HL-60/S4 (cell line): ENCODE measurements around the gene RUVBL2.
"Not testable (repeated sequence)": the region's sequence is repeated elsewhere in the genome, so short reads cannot be mapped to it uniquely, and the experiment has no call there.

ENCODE experiments used
- in situ Hi-C: fragments of 300-500 bp; cut with MboI; formaldehyde crosslinking; loops from 2 replicates; pipeline ENCODE4 v1.14.3; 2022; ENCODE audit warnings: low sequenced_read_pairs

RUVBL2 gene

DNA sequence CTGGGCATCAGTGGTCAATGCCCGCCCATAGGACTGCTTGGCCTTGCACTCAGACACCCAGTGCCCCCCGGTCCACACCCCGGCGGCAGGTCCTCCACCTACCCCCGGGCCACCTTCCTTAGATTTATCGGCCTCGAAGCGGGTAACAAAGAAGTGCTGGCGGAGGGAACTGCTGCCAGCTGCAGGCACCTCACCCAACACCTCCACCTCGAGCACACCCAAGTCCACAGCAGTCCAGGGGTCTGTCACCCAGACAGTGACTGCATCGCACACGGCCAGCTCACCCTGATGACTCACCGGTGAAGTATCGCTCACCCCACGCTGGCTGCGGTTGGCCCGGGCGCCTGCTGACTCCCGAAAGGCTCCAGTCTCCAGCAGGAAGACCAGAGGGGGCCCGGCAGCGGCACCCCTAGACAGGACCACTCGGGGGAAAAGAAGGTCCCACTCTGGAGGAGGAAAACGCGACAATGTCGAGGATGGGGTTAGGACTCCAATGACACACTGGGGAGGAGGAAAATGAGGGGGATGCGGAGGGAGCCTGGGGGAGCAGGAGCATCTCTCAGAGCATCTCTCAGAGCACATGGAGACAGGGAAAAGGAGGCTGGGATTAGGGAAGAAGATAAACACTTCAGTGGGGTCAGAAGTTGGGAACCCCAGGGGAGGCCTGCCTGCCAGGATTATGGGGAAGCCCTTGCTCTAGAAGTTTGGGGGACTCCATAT is 45.0 kb downstream of the RUVBL2 start:
- in situ Hi-C loops, result not testable (repeated sequence)

DNA sequence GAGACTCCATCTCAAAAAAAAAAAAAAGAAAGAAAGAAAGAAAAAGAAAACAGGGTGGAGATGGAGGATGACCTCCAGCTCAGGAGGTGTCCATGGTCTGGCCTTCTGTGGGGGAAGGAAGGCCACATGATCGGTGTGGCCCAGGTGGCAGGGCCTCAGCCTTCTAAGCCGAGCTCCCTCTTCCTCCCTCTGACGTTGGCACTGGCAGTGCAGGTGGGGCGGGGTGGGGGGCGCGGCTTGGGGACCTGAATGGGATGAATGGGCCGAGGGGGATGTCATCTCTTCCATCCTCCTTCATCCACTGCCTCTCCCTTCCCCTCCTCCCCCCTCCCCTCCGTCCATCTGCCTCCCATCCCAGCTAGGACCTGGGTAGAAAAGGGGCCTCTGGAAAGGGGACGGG is 46.0 kb downstream of the RUVBL2 start:
- in situ Hi-C loops, result not testable (repeated sequence)

DNA sequence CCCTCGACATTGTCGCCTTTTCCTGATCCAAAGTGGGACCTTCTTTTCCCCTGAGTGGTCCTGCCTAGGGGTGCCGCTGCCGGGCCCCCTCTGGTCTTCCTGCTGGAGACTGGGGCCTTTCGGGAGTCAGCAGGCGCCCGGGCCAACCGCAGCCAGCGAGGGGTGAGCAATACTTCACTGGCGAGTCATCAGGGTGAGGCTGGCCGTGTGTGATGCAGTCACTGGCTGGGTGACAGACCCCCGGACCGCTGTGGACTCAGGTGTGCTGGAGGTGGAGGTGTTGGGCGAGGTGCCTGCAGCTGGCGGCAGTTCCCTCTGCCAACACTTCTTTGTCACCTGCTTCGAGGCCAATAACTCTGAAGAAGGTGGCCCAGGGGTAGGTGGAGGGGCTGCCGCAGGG is 48.5 kb downstream of the RUVBL2 start:
- in situ Hi-C loops, result no loop called here

DNA sequence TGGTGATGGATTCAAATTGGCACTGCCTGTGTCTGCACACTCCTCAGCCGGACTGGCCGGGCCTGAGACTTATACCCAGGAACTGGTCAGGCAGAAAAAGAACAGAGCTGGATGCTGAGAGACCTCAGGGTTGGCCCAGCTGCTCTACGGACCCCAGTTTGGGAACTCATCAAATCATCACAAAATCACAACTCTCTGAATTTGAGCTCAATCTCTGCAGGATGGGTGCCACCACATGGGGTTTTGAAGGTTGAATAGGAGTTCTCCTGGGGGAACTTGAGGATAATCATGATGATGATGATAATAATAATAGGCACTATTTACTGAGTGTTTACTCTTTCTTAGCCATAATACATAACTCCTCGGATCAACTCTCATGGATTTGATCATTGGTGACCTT is 49.0 kb downstream of the RUVBL2 start:
- in situ Hi-C loops, result not testable (repeated sequence)

DNA sequence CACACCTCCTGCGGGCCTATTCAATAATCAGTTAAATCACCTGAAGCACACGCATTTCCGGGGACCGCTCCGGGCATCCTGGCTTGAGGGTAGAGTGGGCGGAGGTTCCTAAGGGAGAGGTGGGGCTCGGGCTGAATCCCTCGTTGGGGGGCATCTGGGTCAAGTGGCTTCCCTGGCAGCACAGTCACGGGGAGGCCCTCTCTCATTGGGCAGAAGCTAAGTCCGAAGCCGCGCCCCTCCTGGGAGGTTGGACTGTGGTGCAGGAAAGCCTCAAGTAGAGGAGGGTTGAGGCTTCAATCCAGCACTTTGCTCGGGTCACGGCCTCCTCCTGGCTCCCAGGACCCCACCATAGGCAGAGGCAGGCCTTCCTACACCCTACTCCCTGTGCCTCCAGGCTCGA is 49.9 kb downstream of the RUVBL2 start, which contains the start of gene CGB5:
CGB5 (plus strand) TSS at position 301 of the 400 bp plus-strand sequence. CDS start 362 bp downstream, outside the sequence.
- in situ Hi-C loops, result not testable (repeated sequence)

DNA sequence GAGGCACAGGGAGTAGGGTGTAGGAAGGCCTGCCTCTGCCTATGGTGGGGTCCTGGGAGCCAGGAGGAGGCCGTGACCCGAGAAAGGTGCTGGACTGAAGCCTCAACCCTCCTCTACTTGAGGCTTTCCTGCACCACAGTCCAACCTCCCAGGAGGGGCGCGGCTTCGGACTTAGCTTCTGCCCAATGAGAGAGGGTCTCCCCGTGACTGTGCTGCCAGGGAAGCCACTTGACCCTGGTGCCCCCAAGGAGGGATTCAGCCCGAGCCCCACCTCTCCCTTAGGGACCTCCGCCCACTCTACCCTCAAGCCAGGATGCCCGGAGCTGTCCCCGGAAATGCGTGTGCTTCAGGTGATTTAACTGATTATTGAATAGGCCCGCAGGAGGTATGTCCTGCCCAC is 55.3 kb downstream of the RUVBL2 start, which contains the start of gene CGB8:
CGB8 (minus strand) TSS at position 101 of the 400 bp plus-strand sequence. CDS start 372 bp downstream, outside the sequence.
- in situ Hi-C loops, result not testable (repeated sequence)

DNA sequence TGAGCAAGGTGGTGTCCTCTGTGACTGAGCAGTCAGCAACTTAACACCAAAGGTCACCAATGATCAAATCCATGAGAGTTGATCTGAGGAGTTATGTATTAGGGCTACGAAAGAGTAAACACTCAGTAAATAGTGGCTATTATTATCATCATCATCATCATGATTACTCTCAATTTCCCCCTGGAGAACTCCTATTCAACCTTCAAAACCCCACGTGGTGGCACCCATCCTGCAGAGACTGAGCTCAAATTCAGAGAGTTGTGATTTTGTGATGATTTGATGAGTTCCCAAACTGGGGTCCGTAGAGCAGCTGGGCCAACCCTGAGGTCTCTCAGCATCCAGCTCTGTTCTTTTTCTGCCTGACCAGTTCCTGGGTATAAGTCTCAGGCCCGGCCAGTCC is 56.1 kb downstream of the RUVBL2 start:
- in situ Hi-C loops, result not testable (repeated sequence)

DNA sequence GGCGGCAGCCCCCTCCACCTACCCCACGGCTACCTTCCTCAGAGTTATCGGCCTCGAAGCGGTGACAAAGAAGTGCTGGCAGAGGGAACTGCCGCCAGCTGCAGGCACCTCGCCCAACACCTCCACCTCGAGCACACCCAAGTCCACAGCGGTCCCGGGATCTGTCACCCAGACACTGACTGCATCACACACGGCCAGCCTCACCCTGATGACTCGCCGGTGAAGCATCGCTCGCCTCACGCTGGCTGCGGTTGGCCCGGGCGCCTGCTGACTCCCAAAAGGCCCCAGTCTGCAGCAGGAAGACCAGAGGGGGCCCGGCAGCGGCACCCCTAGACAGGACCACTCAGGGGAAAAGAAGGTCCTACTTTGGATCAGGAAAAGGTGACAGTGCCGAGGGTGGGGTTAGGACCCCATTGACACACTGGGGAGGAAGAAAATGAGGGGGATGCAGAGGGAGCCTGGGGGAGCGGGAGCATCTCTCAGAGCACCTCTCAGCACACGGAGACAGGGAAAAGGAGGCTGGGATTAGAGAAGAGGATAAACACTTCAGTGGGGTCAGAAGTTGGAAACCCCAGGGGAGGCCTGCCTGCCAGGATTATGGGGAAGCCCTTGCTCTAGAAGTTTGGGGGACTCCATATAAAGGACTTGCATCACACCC is 56.8 kb downstream of the RUVBL2 start:
- in situ Hi-C loops, result not testable (repeated sequence)

DNA sequence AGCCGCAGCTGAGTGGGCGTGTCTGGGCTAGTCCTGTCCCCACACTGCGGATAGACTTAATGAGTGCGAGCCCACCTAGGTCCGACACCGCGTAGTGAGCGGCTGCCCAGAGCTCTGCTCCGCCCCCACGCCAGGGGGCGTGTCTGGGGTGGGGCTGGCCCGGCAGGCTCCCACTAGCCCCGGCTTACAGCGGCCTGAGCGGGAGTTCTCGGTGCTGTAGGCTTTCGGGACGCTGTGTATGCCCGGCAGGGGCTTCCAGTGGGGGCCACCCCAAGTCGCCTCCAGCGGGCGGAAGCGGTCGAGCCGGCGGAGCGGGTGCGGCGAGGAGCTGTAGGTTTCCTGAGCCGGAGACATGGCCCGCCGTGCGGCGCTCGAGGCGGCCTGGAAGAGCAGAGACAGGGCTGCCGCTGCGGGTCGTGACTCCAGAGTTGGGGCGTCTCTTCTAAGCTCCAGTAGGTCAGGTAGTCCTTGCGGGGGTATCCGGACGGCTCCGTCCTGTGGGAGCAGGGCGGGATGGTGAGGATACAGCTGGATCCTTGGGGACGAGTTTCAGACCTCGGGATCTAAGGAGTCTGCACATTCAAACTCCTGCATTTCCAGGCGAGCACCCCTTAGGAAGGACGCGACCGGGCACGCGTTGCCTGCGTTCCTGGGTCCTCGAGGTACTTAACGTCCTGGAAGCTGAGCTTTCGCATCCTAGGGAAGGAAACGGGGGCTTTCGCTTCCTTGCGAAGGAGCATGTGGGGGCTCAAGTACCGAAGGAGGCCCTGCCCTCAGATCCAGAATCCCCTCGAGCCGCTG is 62.6 kb downstream of the RUVBL2 start:
- in situ Hi-C loops, result no loop called here

DNA sequence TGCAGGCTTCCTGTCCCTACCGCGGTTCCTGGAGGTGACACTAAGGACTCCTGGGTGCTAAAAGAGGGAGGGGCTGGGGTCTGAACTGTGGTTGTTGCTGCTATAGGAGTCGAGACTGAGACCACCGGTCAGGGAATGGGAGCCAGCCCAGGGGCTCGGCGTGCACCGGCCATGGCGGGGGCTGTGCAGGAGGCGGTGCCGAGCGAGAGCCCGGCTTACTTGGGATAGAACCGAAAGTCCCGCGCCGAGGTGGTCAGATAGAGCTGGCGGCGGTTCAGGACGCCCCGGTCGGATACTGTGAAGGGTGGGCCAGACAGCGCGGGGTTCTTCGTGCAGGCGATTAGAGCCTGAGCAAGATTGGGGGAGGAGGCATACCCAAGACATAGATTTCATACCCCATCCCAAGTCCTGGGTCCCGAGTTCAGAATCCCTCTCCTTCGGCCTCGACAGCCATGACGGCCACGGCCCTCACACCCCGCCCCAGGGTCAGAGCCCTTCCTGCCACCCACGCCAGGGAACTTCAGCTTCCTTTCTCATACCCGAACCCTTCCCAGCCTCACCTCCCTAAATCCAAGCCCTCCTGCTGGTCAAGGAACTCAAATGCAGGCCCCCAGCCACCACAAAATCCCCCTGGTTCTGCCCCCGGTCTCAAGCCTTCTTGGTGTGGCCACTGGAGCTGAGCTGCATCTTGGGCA is 63.4 kb downstream of the RUVBL2 start:
- in situ Hi-C loops, result not testable (repeated sequence)

DNA sequence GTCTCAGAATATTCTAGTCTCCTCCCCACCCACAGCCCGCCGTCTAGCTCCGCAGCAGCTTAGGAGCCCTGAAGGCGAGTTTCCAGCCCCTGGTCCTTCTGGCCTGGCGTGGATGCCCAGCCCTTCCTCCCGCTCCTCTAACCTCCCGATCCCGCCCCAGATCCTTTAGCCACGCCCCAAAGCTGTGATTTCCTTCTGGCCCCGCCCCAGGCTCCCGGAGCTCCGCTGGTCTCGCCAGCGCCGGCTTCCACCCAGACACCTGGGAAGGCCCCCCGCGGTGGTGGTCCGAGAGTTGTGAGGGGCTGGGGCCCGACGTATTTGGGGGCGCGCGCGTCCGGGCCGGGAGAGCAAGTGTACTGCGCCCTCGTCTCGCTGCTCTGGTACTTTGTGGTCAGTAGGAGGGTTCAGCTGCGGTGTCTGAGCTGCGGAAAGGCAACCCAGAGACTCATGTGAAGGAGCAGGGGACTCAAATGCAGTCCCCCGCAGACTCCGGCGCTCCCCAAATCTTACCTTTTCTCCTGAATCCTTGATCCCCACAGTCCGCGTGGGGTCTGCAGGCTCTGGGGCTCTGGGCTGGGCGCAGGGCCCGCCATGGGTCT is 64.0 kb downstream of the RUVBL2 start, which contains the start of gene CGB7:
CGB7 (minus strand) TSS at position 114 of the 599 bp plus-strand sequence. CDS start 2,374 bp downstream, outside the sequence.
- in situ Hi-C loops, result no loop called here

DNA sequence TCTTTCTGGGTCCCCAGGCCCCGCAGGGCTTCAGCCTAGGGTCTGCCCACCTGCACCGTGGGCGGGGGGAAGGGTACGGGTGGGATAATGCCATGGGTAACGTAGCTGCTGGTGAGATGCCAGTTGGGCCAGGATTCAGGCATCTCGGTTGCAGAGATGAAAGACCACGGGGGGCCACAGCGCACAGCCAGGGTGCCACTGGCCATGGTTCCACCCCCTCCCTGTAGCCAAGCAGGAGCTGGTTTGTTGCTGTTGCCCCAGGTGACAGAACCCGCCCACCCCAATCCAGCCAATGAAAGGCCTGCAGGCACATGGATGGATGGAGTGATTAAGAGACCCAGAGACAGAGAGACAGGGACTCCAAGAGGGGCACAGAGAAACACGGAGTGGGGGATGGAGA is 64.9 kb downstream of the RUVBL2 start:
- in situ Hi-C loops, result no loop called here

DNA sequence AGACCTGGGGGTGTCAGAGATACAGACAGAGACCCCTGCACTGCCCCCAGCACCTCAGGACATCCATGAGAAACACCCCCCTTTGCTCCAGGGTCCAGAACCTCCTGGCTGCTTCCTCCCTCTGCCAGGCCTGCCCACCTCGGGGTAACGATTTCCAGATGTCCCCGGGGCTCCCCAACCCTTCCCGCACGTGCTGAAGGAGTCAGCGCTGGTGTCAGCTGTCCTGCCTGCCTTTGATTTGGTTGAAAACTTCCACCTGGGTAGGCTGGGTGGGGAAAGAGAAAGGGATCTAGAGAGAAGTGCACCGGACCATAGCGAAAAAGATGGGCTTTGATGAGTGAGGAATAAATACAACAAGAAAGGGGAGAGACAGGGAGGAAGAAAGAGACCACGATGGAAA is 65.4 kb downstream of the RUVBL2 start:
- in situ Hi-C loops, result no loop called here

DNA sequence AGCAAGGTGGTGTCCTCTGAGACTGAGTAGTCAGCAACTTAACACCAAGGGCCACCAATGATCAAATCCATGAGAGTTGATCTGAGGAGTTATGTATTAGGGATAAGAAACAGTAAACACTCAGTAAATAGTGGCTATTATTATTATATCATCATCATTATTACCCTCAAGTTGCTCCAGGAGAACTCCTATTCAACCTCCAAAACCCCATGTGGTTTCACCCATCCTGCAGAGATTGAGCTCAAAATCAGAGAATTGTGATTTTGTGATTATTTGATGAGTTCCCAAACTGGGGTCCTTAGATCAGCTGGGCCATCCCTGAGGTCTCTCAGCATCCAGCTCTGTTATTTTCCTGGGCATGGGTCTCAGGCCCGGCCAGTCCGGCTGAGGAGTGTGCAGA is 67.3 kb downstream of the RUVBL2 start:
- in situ Hi-C loops, result no loop called here

DNA sequence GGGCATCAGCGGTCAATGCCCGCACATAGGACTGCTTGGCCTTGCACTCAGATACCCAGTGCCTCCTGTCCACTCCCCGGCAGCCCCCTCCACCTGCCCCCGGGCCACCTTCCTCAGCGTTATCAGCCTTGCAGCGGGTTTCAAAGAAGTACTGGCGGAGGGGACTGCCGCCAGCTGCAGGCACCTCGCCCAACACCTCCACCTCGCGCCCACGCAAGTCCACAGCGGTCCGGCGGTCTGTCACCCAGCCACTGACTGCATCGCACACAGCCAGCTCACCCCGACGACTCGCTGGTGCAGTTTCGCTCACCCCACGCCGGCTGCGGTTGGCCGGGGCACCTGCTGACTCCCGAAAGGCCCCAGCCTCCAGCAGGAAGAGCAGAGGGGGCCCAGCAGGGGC is 67.8 kb downstream of the RUVBL2 start:
- in situ Hi-C loops, result no loop called here

DNA sequence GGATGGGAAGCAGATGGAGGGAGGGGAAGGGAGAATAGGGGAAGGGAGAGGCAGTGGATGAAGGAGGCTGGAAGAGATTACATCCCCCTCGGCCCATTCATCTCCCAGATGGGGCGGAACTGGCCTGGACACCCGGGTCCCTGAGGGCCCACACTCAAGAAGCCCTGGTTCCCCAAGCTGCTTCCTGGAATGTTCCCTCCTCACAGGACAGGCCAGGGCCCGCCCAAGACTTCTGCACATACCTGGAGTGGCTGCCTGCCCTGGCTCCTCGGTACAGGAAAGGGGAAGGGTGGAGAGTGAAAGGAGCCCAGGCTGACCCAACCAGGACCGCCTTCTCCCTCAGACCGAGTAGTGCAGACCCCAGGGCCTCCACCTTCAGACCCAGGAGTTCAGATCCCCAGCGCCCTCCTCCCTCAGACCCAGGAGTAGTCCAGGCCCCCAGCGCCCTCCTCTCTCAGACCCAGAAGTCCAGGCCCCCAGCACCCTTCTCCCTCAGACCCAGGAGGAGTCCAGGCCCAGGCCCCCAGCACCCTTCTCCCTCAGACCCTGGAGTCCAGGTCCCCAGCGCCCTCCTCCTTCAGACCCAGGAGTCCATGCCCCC is 70.4 kb downstream of the RUVBL2 start:
- in situ Hi-C loops, result no loop called here

DNA sequence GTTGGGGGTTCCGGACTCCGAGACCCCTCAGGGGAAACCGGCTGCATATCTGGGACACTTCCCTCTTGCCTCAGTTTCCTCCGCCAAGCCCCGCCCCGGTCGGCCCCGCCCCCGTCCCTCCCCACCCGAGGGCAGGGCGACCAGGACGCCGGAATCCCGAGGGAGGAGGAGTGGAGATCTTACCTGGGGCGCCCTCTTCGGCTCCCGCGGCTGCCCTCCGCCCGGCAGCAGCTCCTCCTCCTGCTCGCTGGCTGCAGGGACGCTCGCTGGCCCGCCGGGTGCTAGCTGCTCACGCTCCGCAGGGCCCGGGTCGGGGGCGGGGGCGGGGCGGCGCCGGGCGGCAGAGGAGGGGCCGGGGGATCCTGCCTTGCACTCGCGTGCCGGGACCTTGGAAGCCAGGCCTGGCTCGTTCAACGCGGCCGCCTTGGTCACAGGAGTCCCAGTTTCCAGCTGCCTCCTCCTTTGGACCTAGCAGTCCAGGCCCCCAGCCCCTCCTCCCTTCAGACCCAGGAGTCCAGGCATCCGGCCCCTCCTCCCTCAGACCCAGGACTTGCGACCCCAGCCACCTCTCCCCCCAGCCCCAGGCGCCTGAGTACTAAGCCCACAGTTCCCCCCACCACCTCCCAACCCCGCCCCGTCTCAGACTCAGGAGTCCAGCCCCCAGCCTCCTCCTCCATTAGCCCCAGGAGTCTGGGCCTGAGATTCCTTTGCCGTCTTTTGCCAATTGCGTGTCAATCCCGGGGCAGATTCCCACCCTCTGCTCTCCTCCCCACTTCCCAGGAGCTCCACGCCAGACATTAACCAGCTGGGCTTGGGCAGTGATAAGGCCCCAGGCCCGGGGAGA is 71.3 kb downstream of the RUVBL2 start, which contains the start of gene NTF4:
NTF4 (minus strand) TSS at position 51 of the 844 bp plus-strand sequence. CDS start 2,821 bp downstream, outside the sequence.
- in situ Hi-C loops, result no loop called here
